Femur (tissue), 1 donor: ENCODE measurements around the gene MYH7.

Experiments used
- DNase-seq: peaks from one replicate; pipeline ENCODE4 v3.0.0-alpha.2; 2017

Gene MYH7

DNA sequence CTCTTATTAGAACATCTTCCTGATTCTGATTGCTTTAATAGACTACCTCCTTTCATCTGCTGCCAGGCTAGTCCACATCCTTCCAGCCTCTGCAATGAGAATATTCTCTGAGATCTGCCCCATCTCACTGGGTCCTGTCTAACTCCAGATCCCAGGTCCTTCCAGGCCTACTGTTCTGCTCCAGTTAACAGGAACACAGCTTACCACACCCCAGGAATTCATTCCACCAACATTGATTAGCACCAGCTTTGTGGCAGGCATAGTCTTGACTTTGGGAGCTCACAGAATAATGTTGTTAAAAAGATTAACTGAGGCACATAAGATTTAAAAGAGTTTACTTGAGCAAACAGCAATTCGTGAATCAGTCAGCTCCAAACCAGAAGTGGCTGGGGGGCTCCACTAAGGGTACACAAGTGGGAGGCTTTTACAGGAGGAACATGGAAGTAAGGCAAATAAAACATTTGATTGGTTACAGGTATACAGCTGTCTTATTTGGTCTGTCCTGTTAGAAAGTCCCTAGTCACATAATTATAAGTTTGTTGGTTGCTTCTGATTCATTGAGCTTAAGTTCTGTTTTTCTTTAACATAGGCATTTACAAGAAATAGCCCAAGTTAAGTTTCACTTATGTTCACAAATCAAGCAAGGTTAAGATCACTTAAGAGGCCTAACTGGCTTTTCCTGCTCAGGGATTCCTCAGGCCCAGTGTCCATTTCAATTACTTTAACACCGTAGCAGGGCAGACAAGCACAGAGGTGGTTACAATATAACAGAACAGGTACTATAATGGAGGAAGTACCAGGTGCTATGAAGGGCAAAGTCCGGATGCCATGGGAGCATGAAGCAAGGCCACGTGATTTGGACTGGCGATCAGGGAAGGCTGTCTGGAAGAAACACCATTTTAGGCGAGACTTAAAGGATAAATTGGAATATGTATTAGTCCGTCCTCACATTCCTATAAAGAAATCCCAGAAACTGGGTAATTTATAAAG lies 12.2 kb upstream of the MYH7 start:
- no peak for DNase-seq

GRCh38 chr14:23446291-23446851 lies 10.9 kb upstream of the MYH7 start:
- DNase-seq: no peak

- no peak for DNase-seq
Observed at GRCh38 chr14:23445773-23446172, 10.3 kb upstream of the MYH7 start.

DNA sequence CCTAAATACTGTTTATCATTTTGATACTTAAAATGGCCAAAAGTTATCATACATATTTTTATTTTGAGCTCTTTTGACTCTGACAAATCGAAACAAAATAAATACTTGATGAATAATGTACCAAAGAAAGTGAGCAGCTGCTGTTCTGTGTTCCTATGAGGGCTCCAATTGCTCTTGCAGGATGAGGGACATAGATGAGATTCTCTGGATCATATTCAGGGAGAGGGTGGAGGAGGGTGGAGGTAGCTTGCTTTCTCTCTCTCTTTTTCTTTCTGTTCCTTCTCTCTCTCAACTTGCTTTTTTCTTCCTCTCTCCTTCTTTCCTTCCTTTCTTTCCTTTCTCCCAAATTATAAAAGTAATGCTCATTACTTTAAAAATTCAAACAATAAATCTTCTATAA lies 8.9 kb upstream of the MYH7 start:
- no peak for DNase-seq

DNA sequence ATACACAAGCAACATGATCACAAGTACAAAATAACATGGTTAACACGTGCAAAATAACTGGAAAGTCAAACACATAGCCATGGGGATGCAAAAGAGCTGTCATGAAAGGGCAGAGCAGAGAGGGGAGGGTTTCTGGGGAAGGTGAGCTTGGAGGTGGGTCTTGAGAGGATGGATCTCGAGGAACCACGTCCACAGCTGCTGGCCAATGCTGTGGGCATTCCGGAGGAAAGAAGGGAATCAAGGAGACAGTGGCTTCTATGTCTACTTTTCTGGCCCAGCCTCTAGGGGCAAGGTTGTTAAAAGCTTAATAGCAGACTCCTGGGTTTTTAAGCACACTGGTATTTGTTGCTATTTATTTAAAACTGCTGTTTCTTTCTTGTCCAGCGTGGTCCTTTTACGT lies 8.4 kb upstream of the MYH7 start:
- DNase-seq: no peak

GRCh38 chr14:23443411-23443812 lies 8.0 kb upstream of the MYH7 start:
- DNase-seq: no peak

- no peak for DNase-seq
Observed at GRCh38 chr14:23442721-23443356, 7.4 kb upstream of the MYH7 start.

- DNase-seq: no peak
Observed at GRCh38 chr14:23441076-23441475, 5.6 kb upstream of the MYH7 start.

DNA sequence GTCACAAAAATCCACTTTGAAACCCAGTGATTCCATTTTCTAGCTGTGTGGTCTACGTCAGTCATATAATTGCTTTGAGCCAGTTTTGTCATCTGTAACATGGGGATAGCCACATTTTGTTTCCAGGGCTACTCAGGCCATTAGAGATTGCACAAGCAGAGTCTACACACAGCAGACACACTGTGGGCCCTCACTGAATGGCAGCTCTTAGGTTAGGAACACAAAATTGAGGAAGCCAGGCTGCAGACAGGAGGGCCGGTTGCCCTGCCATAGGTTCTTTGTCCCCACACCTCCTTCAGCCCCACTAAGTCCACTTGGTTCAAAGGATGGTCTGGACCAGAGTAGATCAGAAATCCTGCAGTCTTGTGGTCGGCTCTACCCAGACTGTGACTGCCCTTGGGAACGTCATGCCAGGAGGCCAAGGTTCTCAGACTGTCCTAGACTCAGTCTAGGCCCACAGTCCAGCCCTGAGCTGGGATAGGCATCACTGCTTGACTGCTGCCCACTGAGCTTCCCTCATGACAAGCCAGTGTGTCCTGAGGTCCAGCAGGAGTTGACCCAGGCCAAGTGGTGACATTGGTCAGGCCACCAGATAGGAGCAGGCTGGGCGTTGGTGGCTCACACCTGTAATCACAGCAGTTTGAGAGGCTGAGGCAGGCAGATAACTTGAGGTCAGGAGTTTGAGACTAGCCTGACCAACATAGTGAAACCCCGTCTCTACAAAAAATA lies 3.8 kb upstream of the MYH7 start:
- peak; percentile 3 for DNase-seq

DNA sequence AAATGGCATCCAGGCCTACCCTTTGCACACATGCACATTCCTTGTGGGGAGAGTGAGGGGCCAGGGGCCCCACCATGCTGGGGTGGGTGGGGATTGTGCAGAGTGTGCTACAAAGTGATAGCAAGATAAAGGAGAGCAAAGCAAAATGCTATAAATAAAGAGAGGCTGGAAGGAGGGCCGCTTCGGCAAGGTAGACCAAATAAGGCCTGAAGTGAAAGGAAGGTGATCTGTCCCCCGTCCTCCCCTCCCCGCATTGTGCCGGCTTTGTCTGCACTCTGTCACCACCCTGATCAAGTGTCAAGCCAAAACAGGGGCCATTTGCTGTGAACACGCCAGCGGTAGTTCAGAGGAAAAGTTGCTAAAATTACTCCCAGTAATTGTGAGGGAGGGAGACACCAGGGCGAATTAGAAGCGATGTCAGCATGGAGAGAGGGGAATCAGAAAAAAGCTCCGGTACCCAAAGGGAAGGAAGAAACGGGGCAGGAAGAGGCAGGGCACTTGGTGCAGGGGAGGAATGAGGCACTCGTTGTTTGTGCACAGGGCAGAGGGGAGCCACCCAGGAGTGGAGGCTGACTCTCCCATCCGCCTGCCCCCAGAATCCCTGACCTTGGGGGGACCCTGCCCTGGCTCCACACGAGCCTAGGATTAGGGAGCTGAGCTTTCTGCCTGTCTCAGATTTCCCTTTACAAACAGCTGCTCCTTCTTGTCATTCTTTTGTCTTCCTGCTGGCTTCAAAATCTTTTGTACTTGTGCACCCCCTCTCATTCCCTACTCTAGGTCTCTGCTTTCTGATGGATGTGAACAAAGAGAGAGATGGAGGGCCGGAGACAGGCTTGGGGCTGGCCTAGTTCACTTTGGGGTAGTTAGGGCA lies 2.9 kb upstream of the MYH7 start:
- DNase-seq: peak; percentile 28

- DNase-seq: peak; percentile 10
Observed at GRCh38 chr14:23437133-23438100, 2.0 kb upstream of the MYH7 start.

GRCh38 chr14:23436327-23437132 lies 1.1 kb upstream of the MYH7 start:
- peak; percentile 29 for DNase-seq

- DNase-seq: peak; percentile 10
Observed at GRCh38 chr14:23434488-23435222, 805 bp downstream of the MYH7 start.

DNA sequence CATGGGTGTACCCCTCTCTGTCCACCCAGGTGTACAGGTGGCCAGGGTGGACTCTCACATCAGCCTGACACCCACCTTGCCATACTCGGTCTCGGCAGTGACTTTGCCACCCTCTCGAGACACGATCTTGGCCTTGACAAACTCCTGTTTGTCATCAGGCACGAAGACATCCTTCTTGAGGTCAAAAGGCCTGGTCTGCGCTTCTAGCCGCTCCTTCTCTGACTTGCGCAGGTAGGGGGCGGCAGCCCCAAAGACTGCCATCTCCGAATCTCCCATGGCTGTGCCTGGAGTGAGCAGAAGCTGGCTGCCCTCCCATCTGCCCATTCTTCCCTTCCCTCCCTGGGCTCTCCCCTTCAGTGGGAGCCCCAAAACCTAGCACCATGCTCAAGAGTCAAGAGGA lies 2.0 kb downstream of the MYH7 start:
- no peak for DNase-seq

DNA sequence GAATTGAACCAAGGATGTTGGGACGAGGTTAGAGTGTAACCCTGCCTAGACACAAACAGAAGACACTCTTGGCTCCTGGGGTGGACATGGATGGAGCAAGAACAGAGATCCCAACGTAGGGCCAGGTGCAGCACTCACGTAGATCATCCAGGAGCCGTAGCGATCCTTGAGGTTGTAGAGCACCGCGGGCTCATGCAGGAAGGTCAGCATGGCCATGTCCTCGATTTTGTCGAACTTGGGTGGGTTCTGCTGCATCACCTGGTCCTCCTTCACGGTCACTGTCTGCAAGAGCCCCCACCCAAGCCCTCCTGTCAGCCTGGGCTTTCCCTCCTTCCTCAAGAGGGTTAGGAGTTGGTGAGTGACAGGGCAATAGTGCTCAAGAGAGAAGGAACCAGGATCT lies 2.5 kb downstream of the MYH7 start:
- DNase-seq: peak; percentile 5

DNA sequence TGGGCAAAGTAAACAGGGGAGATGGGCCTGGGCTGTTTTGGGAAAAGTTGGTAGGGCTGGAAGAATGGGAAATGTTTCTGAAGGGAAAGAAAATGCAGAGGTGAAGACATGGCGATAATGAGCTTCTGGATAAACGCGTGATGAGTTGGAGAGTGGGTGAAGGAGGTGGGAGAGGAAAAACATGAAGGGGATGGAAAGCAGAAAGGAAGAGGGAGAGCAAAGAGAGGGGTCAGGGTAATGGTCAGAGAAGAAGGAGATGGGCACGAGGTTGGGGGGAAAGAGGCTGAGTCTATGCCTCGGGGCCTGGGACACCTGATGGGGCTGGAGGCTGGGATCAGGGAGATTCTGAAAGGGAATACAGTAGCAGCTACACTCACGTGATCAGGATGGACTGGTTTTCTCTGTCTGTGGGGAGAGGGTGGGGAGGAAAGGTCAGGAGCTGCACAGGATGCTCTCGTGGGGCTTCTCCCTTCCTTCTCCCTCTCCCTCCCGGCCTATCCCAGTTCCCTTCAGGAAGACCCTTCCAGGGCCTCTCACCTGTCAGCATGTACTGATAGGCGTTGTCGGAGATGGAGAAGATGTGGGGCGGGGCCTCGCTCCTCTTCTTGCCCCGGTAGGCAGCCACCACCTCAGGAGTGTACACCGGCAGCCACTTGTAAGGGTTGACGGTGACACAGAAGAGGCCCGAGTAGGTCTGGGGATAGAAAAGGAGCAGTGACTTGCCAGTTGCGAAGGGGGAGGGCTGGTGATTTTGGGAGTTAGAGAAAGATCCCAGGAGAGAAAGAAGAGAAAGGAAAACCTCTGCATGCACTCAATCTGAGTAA lies 3.1 kb downstream of the MYH7 start:
- peak; percentile 12 for DNase-seq

DNA sequence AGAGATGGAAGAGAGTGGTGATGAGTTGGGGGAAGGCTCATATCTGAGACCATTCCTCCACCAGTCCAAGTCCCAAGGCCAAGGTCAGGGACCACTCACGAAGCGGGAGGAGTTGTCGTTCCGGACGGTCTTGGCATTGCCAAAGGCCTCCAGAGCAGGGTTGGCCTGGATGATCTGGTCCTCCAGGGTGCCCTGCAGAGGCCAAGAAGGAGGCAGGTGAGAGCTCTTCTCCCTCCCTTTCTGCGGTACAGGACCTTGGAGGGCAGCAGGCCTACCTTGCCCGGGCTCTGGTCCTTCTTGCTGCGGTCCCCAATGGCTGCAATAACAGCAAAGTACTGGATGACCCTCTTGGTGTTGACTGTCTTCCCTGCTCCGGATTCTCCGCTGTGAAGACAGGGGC lies 4.0 kb downstream of the MYH7 start:
- peak; percentile 4 for DNase-seq

DNA sequence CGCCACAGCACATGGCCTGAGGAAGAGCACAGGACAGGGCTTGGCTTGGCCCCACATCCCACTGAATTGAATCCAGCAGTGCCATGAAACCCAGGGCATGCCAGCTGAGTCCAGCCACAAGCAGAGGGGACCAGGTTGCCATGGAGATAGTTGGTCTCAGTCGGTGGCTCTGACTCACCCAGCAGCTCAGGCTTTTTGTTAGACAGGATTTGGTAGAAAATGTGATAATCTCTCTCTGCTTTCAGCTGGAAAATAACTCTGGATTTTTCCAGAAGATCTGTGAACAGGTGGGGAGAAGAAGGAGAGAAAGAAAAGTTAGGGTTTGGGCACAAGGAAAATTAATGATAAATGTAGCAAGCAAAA lies 4.8 kb downstream of the MYH7 start:
- DNase-seq: peak; percentile 41
